Suprapubic skin (tissue), 4 donors: Measurements from ENCODE around the gene IGSF8. TPM values are rescaled to one million over a fixed set of nuclear protein-coding genes. Genes with fewer than 3 reads are reported as not detected.

Experiments used
- DNase-seq, 2 donors: peaks; one replicate each; pipeline ENCODE4 v3.0.0-alpha.2; 2019; ENCODE audit warnings: low spot score in 2 of 2
- H3K27ac ChIP-seq: fragments of 200-600 bp; sonication (generic); one replicate; pipeline ENCODE4 v1.5.1; 2019
- H3K27me3 ChIP-seq: fragments of 200-600 bp; sonication (generic); one replicate; pipeline ENCODE4 v1.5.1; 2019
- H3K36me3 ChIP-seq: fragments of 200-600 bp; sonication (generic); one replicate; pipeline ENCODE4 v1.5.1; 2019
- H3K4me1 ChIP-seq: fragments of 200-600 bp; sonication (generic); one replicate; pipeline ENCODE4 v1.5.1; 2019
- H3K4me3 ChIP-seq: fragments of 200-600 bp; sonication (generic); one replicate; pipeline ENCODE4 v1.5.1; 2019; ENCODE audit warnings: mild to moderate bottlenecking
- H3K9me3 ChIP-seq: fragments of 200-600 bp; sonication (generic); one replicate; pipeline ENCODE4 v1.5.1; 2019
- CTCF ChIP-seq, 2 donors: fragments of 200-600 bp in 1 of 2; fragments of 450-650 bp in 1 of 2; sonication (generic) in 1 of 2; IDR thresholded peaks; one replicate each; pipeline ENCODE4 v1.5.1; 2016 to 2019; ENCODE audit warnings: antibody characterized with exemption in 2 of 2, mild to moderate bottlenecking in 1 of 2, moderate library complexity in 1 of 2
- EP300 ChIP-seq: sonication (generic); formaldehyde crosslinking; IDR thresholded peaks from one replicate; pipeline ENCODE4 v1.6.1; 2017; ENCODE audit warnings: antibody characterized with exemption
- POLR2A ChIP-seq, 2 donors: fragments of 450-650 bp; IDR thresholded peaks; one replicate each; pipeline ENCODE4 v1.6.1; 2017; ENCODE audit warnings: antibody characterized with exemption in 2 of 2, mild to moderate bottlenecking in 2 of 2, moderate library complexity in 2 of 2
- POLR2AphosphoS5 ChIP-seq, 3 donors: sonication (generic); formaldehyde crosslinking; IDR thresholded peaks; one replicate each; pipeline ENCODE4 v1.6.1; 2017; ENCODE audit warnings: antibody characterized with exemption in 3 of 3
- WGBS: methylation state at CpG from one replicate; pipeline ENCODE4 v1.1.5; 2018; 5-methylcytosine and 5-hydroxymethylcytosine counted together
- total RNA-seq, 4 donors: library from RNA; depleted of rRNA; stranded (reverse); fragments of >200 nt; gene quantifications; one replicate each; pipeline ENCODE4 v1.1.0, GENCODE V29; 2016

Gene IGSF8
- total RNA-seq, 4 donors from 2014 or later: 44.1 to 90.5 (median 50.8) TPM

- Histone ChIP-seq H3K27ac (no peak overlapping the region), H3K36me3 (no peaks in the 10 kb centered on the region), H3K27me3 (peaks cover 3% of the 10 kb centered on the region), H3K9me3 (no peaks in the 10 kb centered on the region), H3K4me3 (no peak overlapping the region), H3K4me1 (peaks cover 11% of the 10 kb centered on the region)
- WGBS: 84% methylated on average over 9 of the region's 9 CpGs
- DNase-seq: no peak
- TF ChIP-seq POLR2A (IDR thresholded peaks at IDR 0.05): no peak
- no peak for TF ChIP-seq POLR2AphosphoS5 (IDR thresholded peaks at IDR 0.05)
- no peak for TF ChIP-seq CTCF (IDR thresholded peaks at IDR 0.05)
- TF ChIP-seq EP300: no peak
Measured at GRCh38 chr1:160047111-160047991, 51.1 kb downstream of the IGSF8 start.

GRCh38 chr1:160046494-160047110 is 51.8 kb downstream of the IGSF8 start:
- Histone ChIP-seq H3K4me1 (peaks cover 11% of the 10 kb centered on the region), H3K9me3 (no peaks in the 10 kb centered on the region), H3K4me3 (no peak overlapping the region), H3K27me3 (no peaks in the 10 kb centered on the region), H3K36me3 (no peaks in the 10 kb centered on the region), H3K27ac (no peak overlapping the region)
- 6% methylated on average over 10 of the region's 11 CpGs for WGBS
- TF ChIP-seq POLR2AphosphoS5 (IDR thresholded peaks at IDR 0.05) (no peak), EP300 (no peak), CTCF (IDR thresholded peaks at IDR 0.05) (peak; percentile 35 to 49), POLR2A (IDR thresholded peaks at IDR 0.05) (no peak)
- DNase-seq: no peak

- TF ChIP-seq POLR2A (IDR thresholded peaks at IDR 0.05): no peak
- no peak for TF ChIP-seq CTCF (IDR thresholded peaks at IDR 0.05)
- no peak for TF ChIP-seq EP300
- TF ChIP-seq POLR2AphosphoS5 (IDR thresholded peaks at IDR 0.05): no peak
- no peak overlapping the region for H3K4me3 ChIP-seq
- 60% methylated on average over 2 of the region's 2 CpGs for WGBS
- H3K27ac ChIP-seq: no peak overlapping the region
- H3K9me3 ChIP-seq: no peaks in the 10 kb centered on the region
- no peaks in the 10 kb centered on the region for H3K27me3 ChIP-seq
- no peaks in the 10 kb centered on the region for H3K36me3 ChIP-seq
- DNase-seq: no peak
- H3K4me1 ChIP-seq: peaks cover 11% of the 10 kb centered on the region
Measured at GRCh38 chr1:160045653-160046052, 52.8 kb downstream of the IGSF8 start.

- no peaks in the 10 kb centered on the region for H3K27me3 ChIP-seq
- H3K36me3 ChIP-seq: no peaks in the 10 kb centered on the region
- H3K9me3 ChIP-seq: no peaks in the 10 kb centered on the region
- TF ChIP-seq POLR2AphosphoS5 (IDR thresholded peaks at IDR 0.05): no peak
- no peak for TF ChIP-seq EP300
- TF ChIP-seq CTCF (IDR thresholded peaks at IDR 0.05): no peak
- TF ChIP-seq POLR2A (IDR thresholded peaks at IDR 0.05): no peak
- peaks cover 11% of the 10 kb centered on the region for H3K4me1 ChIP-seq
- H3K27ac ChIP-seq: no peak overlapping the region
- H3K4me3 ChIP-seq: no peak overlapping the region
- no peak for DNase-seq
Measured at GRCh38 chr1:160043543-160043942, 54.9 kb downstream of the IGSF8 start.

Other genes with a start within 250 kb of the IGSF8 start
- 10 to 100 TPM; 18.1 to 62.2 (median 25.7) TPM for gene VSIG8, start 236.0 kb downstream of the IGSF8 start, total RNA-seq
- 1 to 10 TPM in 3 of 4 donors, under 1 TPM in 1; 0.78 to 2.1 (median 1.6) TPM for gene CFAP45, start 198.5 kb downstream of the IGSF8 start, total RNA-seq
- gene TAGLN2, start 173.1 kb downstream of the IGSF8 start, total RNA-seq: 100 to 1,000 TPM; 281 to 427 (median 338) TPM
- gene IGSF9, start 153.0 kb downstream of the IGSF8 start, total RNA-seq: 10 to 100 TPM; 26.1 to 44.1 (median 28.4) TPM
- gene SLAMF9, start 144.4 kb downstream of the IGSF8 start, total RNA-seq: not detected
- gene PIGM, start 66.6 kb downstream of the IGSF8 start, total RNA-seq: 1 to 10 TPM; 3.3 to 6.5 (median 4.8) TPM
- not detected for gene KCNJ10, start 28.5 kb downstream of the IGSF8 start, total RNA-seq
- gene KCNJ9, start 17.1 kb downstream of the IGSF8 start, total RNA-seq: under 1 TPM in 1 of 4 donors, not detected in 3; 0.13 TPM
- gene ATP1A2, start 17.1 kb upstream of the IGSF8 start, total RNA-seq: 1 to 10 TPM; 4.2 to 6.9 (median 4.8) TPM
- gene ATP1A4, start 53.0 kb upstream of the IGSF8 start, total RNA-seq: not detected
- gene CASQ1, start 92.0 kb upstream of the IGSF8 start, total RNA-seq: not detected
- gene PEA15, start 106.8 kb upstream of the IGSF8 start, total RNA-seq: 10 to 100 TPM; 51.0 to 82.6 (median 61.5) TPM
- gene DCAF8, start 163.9 kb upstream of the IGSF8 start, total RNA-seq: 100 to 1,000 TPM in 3 of 4 donors, 10 to 100 TPM in 1; 98.3 to 402 (median 125) TPM
- gene PEX19, start 186.5 kb upstream of the IGSF8 start, total RNA-seq: 10 to 100 TPM; 36.3 to 47.3 (median 45.0) TPM
- gene COPA, start 244.6 kb upstream of the IGSF8 start, total RNA-seq: 10 to 100 TPM; 62.5 to 92.9 (median 87.2) TPM
- gene NCSTN, start 244.8 kb upstream of the IGSF8 start, total RNA-seq: 10 to 100 TPM; 53.4 to 94.1 (median 71.1) TPM